Measurements from ENCODE around the gene LYPD3.
A peak's percentile ranks its signal among the peaks of the same experiment; 100 is the strongest.

Gene LYPD3

GRCh38 chr19:43478323-43478722, 12.9 kb upstream of the LYPD3 start:
- no peak for TF ChIP-seq SIN3A (IDR thresholded peaks at IDR 0.05; ENCODE audit: borderline replicate concordance, insufficient read depth, low read length)
- no peak for TF ChIP-seq TAF1 (IDR thresholded peaks at IDR 0.05; ENCODE audit: borderline replicate concordance, insufficient read depth, low read length)
- TF ChIP-seq FOXP2 (optimal IDR thresholded peaks at IDR 0.05; ENCODE audit: borderline replicate concordance, extremely low read depth, extremely low read length, insufficient read depth): no peak
- no peak for TF ChIP-seq POLR2AphosphoS5 (IDR thresholded peaks at IDR 0.05; ENCODE audit: low read depth, low read length)

- no peak for TF ChIP-seq SIN3A (IDR thresholded peaks at IDR 0.05; ENCODE audit: borderline replicate concordance, insufficient read depth, low read length)
- no peak for TF ChIP-seq TAF1 (IDR thresholded peaks at IDR 0.05; ENCODE audit: borderline replicate concordance, insufficient read depth, low read length)
- no peak for TF ChIP-seq POLR2AphosphoS5 (IDR thresholded peaks at IDR 0.05; ENCODE audit: low read depth, low read length)
- no peak for TF ChIP-seq REST (IDR thresholded peaks at IDR 0.05; ENCODE audit: insufficient read depth in 1 of 2, low read depth in 2 of 2, low read length in 2 of 2)
- no peak for TF ChIP-seq FOXP2 (optimal IDR thresholded peaks at IDR 0.05; ENCODE audit: borderline replicate concordance, extremely low read depth, extremely low read length, insufficient read depth)
Observed at GRCh38 chr19:43476606-43477005, 11.2 kb upstream of the LYPD3 start.

- TF ChIP-seq SIN3A (IDR thresholded peaks at IDR 0.05; ENCODE audit: borderline replicate concordance, insufficient read depth, low read length): no peak
- TF ChIP-seq POLR2AphosphoS5 (IDR thresholded peaks at IDR 0.05; ENCODE audit: low read depth, low read length): no peak
- TF ChIP-seq REST (IDR thresholded peaks at IDR 0.05; ENCODE audit: insufficient read depth in 1 of 2, low read depth in 2 of 2, low read length in 2 of 2): no peak
- TF ChIP-seq TAF1 (IDR thresholded peaks at IDR 0.05; ENCODE audit: borderline replicate concordance, insufficient read depth, low read length): no peak
- peak; percentile 49 for TF ChIP-seq FOXP2 (optimal IDR thresholded peaks at IDR 0.05; ENCODE audit: borderline replicate concordance, extremely low read depth, extremely low read length, insufficient read depth)
Observed at GRCh38 chr19:43474986-43475705, 9.7 kb upstream of the LYPD3 start.

GRCh38 chr19:43474487-43474886, 9.1 kb upstream of the LYPD3 start:
- TF ChIP-seq FOXP2 (optimal IDR thresholded peaks at IDR 0.05; ENCODE audit: borderline replicate concordance, extremely low read depth, extremely low read length, insufficient read depth): no peak
- no peak for TF ChIP-seq SIN3A (IDR thresholded peaks at IDR 0.05; ENCODE audit: borderline replicate concordance, insufficient read depth, low read length)
- no peak for TF ChIP-seq POLR2AphosphoS5 (IDR thresholded peaks at IDR 0.05; ENCODE audit: low read depth, low read length)
- TF ChIP-seq REST (IDR thresholded peaks at IDR 0.05; ENCODE audit: insufficient read depth in 1 of 2, low read depth in 2 of 2, low read length in 2 of 2): no peak
- no peak for TF ChIP-seq TAF1 (IDR thresholded peaks at IDR 0.05; ENCODE audit: borderline replicate concordance, insufficient read depth, low read length)

GRCh38 chr19:43471091-43471490, 5.7 kb upstream of the LYPD3 start:
- TF ChIP-seq SIN3A (IDR thresholded peaks at IDR 0.05; ENCODE audit: borderline replicate concordance, insufficient read depth, low read length) (no peak), FOXP2 (optimal IDR thresholded peaks at IDR 0.05; ENCODE audit: borderline replicate concordance, extremely low read depth, extremely low read length, insufficient read depth) (no peak), TAF1 (IDR thresholded peaks at IDR 0.05; ENCODE audit: borderline replicate concordance, insufficient read depth, low read length) (no peak), REST (IDR thresholded peaks at IDR 0.05; ENCODE audit: insufficient read depth in 1 of 2, low read depth in 2 of 2, low read length in 2 of 2) (no peak), POLR2AphosphoS5 (IDR thresholded peaks at IDR 0.05; ENCODE audit: low read depth, low read length) (no peak)

All from PFSK-1 (cell line).